Vagina (tissue), 2 donors: ENCODE results near the gene MSANTD1. TPM values are rescaled to one million over a fixed set of nuclear protein-coding genes. Genes with fewer than 3 reads are reported as not detected.
A peak's percentile ranks its signal among the peaks of the same experiment; 100 is the strongest.

ENCODE experiments used
- DNase-seq, 2 donors: peaks; one replicate each; pipeline ENCODE4 v3.0.0-alpha.2; 2017; ENCODE audit errors: extremely low spot score in 2 of 2
- H3K27ac ChIP-seq: fragments of 200-600 bp; sonication (generic); one replicate; pipeline ENCODE4 v1.5.1; 2019
- H3K27me3 ChIP-seq: fragments of 200-600 bp; sonication (generic); one replicate; pipeline ENCODE4 v1.5.1; 2019
- H3K36me3 ChIP-seq, 2 donors: fragments of 200-600 bp; sonication (generic); one replicate each; pipeline ENCODE4 v1.5.1; 2017 to 2019
- H3K4me1 ChIP-seq: fragments of 200-600 bp; sonication (generic); one replicate; pipeline ENCODE4 v1.5.1; 2019
- H3K4me3 ChIP-seq, 2 donors: fragments of 200-600 bp; sonication (generic); 1 replicate in 1 of 2; 2 replicates in 1 of 2; pipeline ENCODE4 v1.5.1; 2016 to 2019
- H3K9me3 ChIP-seq: fragments of 200-600 bp; sonication (generic); one replicate; pipeline ENCODE4 v1.5.1; 2019
- CTCF ChIP-seq, 3 experiments: fragments of 450-650 bp in 2 of 3; fragments of 200-600 bp in 1 of 3; sonication (generic) in 1 of 3; IDR thresholded peaks; one replicate each; pipeline ENCODE4 v1.5.1; 2017 to 2019; ENCODE audit warnings: antibody characterized with exemption in 3 of 3, mild to moderate bottlenecking in 2 of 3, moderate library complexity in 2 of 3
- POLR2A ChIP-seq, 2 donors: fragments of 450-650 bp; IDR thresholded peaks; one replicate each; pipeline ENCODE4 v1.6.1; 2017; ENCODE audit warnings: antibody characterized with exemption in 2 of 2, mild to moderate bottlenecking in 2 of 2, moderate library complexity in 2 of 2
- POLR2AphosphoS5 ChIP-seq, 2 donors: sonication (generic); formaldehyde crosslinking; IDR thresholded peaks; one replicate each; pipeline ENCODE4 v1.9.0; 2017; ENCODE audit warnings: antibody characterized with exemption in 2 of 2, mild to moderate bottlenecking in 2 of 2, low read depth in 1 of 2; ENCODE audit not compliant: insufficient read depth in 1 of 2
- intact Hi-C: fragments of 100-400 bp; cut with DNase I; formaldehyde crosslinking; loops from one replicate; pipeline ENCODE4 v1.15.1; 2023
- total RNA-seq: library from RNA; depleted of rRNA; stranded (reverse); fragments of >200 nt; gene quantifications from one replicate; pipeline ENCODE4 v1.2.3, GENCODE V29; 2016

MSANTD1 gene
- total RNA-seq, 1 donor from 2014 or later: 0.49 TPM

- TF ChIP-seq CTCF (IDR thresholded peaks at IDR 0.05): no peak
- no peak for TF ChIP-seq POLR2A (IDR thresholded peaks at IDR 0.05)
- no peak for TF ChIP-seq POLR2AphosphoS5 (IDR thresholded peaks at IDR 0.05; ENCODE audit: insufficient read depth in 1 of 2, low read depth in 1 of 2)
- Histone ChIP-seq H3K27me3 (no peaks in the 10 kb centered on the region), H3K9me3 (no peaks in the 10 kb centered on the region), H3K4me1 (no peaks in the 10 kb centered on the region), H3K36me3 (no peaks in the 10 kb centered on the region), H3K4me3 (no peak overlapping the region), H3K27ac (no peak overlapping the region)
- DNase-seq: no peak
- intact Hi-C loops: no loop called here
Measured at GRCh38 chr4:3262208-3263052, 13.5 kb downstream of the MSANTD1 start.

- no peaks in the 10 kb centered on the region for H3K9me3 ChIP-seq
- no peaks in the 10 kb centered on the region for H3K4me1 ChIP-seq
- no peaks in the 10 kb centered on the region for H3K36me3 ChIP-seq
- DNase-seq: peak in 1 of 2 donors; percentile 40
- H3K27ac ChIP-seq: no peak overlapping the region
- intact Hi-C loops: no loop called here
- no peak for TF ChIP-seq POLR2A (IDR thresholded peaks at IDR 0.05)
- no peak for TF ChIP-seq POLR2AphosphoS5 (IDR thresholded peaks at IDR 0.05; ENCODE audit: insufficient read depth in 1 of 2, low read depth in 1 of 2)
- H3K27me3 ChIP-seq: no peaks in the 10 kb centered on the region
- no peak overlapping the region for H3K4me3 ChIP-seq
Measured at GRCh38 chr4:3263053-3263875, 14.3 kb downstream of the MSANTD1 start.

- TF ChIP-seq POLR2A (IDR thresholded peaks at IDR 0.05) (no peak), POLR2AphosphoS5 (IDR thresholded peaks at IDR 0.05; ENCODE audit: insufficient read depth in 1 of 2, low read depth in 1 of 2) (no peak), CTCF (IDR thresholded peaks at IDR 0.05) (no peak)
- Histone ChIP-seq H3K9me3 (no peaks in the 10 kb centered on the region), H3K4me3 (no peak overlapping the region), H3K27me3 (no peaks in the 10 kb centered on the region), H3K27ac (no peak overlapping the region), H3K36me3 (no peaks in the 10 kb centered on the region), H3K4me1 (no peaks in the 10 kb centered on the region)
- DNase-seq: no peak
- intact Hi-C loops: no loop called here
Measured at GRCh38 chr4:3263876-3264193, 14.9 kb downstream of the MSANTD1 start.

- Histone ChIP-seq H3K9me3 (no peaks in the 10 kb centered on the region), H3K27ac (no peak overlapping the region), H3K27me3 (no peaks in the 10 kb centered on the region), H3K4me1 (no peaks in the 10 kb centered on the region), H3K4me3 (no peak overlapping the region), H3K36me3 (no peaks in the 10 kb centered on the region)
- TF ChIP-seq CTCF (IDR thresholded peaks at IDR 0.05) (no peak), POLR2AphosphoS5 (IDR thresholded peaks at IDR 0.05; ENCODE audit: insufficient read depth in 1 of 2, low read depth in 1 of 2) (no peak), POLR2A (IDR thresholded peaks at IDR 0.05) (no peak)
- DNase-seq: peak in 1 of 2 donors; percentile 49
- intact Hi-C loops: no loop called here
Measured at GRCh38 chr4:3266076-3266475, 17.1 kb downstream of the MSANTD1 start.

GRCh38 chr4:3267576-3268394 lies 18.8 kb downstream of the MSANTD1 start:
- no peaks in the 10 kb centered on the region for H3K4me1 ChIP-seq
- peak in 1 of 2 donors; percentile 52 for DNase-seq
- no peak overlapping the region for H3K4me3 ChIP-seq

More at GRCh38 chr4:3267576-3268394, 18.8 kb downstream of the MSANTD1 start:
- intact Hi-C loops: no loop called here
- no peak overlapping the region for H3K27ac ChIP-seq
- no peak for TF ChIP-seq CTCF (IDR thresholded peaks at IDR 0.05)
- TF ChIP-seq POLR2A (IDR thresholded peaks at IDR 0.05): no peak
- TF ChIP-seq POLR2AphosphoS5 (IDR thresholded peaks at IDR 0.05; ENCODE audit: insufficient read depth in 1 of 2, low read depth in 1 of 2): no peak
- no peaks in the 10 kb centered on the region for H3K27me3 ChIP-seq
- H3K9me3 ChIP-seq: no peaks in the 10 kb centered on the region
- H3K36me3 ChIP-seq: no peaks in the 10 kb centered on the region
